Pons (tissue), 1 donor: ENCODE data around the gene KCNK15.
"Not testable (repeated sequence)": the region's sequence is repeated elsewhere in the genome, so short reads cannot be mapped to it uniquely, and the experiment has no call there.

Source experiments
- DNase-seq: peaks from one replicate; pipeline ENCODE4 v3.0.0-alpha.2; 2016; ENCODE audit warnings: low spot score

KCNK15 gene

GRCh38 chr20:44745598-44746366 lies at the start of gene KCNK15:
KCNK15 (plus strand) TSS chr20:44745865; CDS start chr20:44745911, 46 bp downstream.
- no peak for DNase-seq

- DNase-seq, result no peak
Measured at GRCh38 chr20:44696315-44696714, 49.4 kb upstream of the KCNK15 start.

DNA sequence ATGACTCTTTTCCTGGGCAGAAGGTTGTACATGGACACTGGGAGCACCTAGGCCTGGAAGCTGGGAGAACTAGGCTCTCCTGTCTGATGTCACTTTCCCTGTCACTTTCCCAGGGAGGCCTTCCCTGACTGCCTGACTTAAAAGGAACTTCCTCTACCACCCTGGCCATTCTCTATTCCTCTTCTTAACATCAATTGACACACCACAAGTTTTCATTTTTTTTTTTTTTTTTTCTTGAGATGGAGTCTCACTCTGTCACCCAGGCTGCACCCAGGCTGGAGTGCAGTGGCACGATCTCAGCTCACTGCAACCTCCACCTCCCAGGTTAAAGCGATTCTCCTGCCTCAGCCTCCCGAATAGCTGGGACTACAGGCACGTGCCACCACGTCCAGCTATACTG lies 48.6 kb upstream of the KCNK15 start:
- DNase-seq, result not testable (repeated sequence)

- DNase-seq, result no peak
Measured at GRCh38 chr20:44698351-44698750, 47.3 kb upstream of the KCNK15 start.

- DNase-seq, result no peak
Measured at GRCh38 chr20:44700306-44700705, 45.4 kb upstream of the KCNK15 start.

DNA sequence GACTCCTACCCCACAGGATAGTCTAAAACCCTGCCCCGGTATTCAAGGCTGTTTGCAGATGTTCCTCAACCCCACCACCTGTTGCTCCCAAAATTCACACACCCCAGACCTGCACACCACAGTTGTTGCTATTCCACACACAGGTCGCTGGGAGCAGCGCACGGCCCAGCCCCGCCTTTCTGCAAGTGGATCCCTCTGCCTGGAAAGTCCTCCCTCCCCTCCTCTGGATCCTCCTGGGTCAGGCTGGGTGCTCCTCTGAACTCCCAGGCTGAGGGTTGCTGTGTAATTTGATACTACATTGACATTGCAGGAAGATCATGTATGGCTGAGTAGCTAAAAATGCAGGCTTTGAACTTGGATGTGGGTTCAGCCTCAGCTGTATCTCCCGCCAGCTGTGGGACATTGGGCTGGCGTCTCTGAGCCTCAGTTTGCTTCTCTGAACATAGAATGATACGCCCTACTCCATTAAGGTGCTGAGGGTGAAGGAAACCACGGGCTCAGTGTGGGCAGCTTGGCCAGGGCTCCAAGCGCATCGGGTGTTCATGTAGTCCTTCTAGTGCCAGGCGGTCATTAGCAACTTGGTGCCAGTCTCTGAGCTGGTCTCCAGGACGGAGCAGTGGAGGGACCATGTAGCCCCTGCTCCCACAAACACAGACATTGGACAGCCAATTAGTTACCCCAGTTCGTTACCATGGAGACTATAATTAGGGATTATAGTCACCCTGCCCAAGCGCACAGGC lies 44.4 kb upstream of the KCNK15 start:
- no peak for DNase-seq

GRCh38 chr20:44701858-44702256 lies 43.8 kb upstream of the KCNK15 start:
- no peak for DNase-seq

DNA sequence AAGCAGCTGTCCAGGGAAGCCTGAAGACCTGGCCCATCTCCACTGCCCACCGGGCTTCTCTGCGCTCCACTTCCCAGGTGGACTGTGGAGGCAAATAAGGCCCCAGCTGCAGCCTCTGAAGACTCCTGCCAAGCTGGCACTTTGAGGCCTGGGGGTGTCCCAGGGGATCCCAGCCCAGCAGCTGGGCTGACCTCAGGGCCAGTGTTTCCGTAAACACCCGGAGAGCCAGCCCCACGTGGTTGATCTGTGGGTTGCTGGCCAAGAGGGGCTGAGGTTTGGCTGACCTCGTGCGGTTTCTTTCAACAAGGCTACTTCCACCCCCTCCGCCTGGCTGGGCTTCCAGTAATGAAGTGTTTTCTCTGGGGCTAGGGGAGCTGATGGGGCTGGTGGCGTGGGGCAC lies 42.9 kb upstream of the KCNK15 start:
- peak; percentile 83 for DNase-seq

DNA sequence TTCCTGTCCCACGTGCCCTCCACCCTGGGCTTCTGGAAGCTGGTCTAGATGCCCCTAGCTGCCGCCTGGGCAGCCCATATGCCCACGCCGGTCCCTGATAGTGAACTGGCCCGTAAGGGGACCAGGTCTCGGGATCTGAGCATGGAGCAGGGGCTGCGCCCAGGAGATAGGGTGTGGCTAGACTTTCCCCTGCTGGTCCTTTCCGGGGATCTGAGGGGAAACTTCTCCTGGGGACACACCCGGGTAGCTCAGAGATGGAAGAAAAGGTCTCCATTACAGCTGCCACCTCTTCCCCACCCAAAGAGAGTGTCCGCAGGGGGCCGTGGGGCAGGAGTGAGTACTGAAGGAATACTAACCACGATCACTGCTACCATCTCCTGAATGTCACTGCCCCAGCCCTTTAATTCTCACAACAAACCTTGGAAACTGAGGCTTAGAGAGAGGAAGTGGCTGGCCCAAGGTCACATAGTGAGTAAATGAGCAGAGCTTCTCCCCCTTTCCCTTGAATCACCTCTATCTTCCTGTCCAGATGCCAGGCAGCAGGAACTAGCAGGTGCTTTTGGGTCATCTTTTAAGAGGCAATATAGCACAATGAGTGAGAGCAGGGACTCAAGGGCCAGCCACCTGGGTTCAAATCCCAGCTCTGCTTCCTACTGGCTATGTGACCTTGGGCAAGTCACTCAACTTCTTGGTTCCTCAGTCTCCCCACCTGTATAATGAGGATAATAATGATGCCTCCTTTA lies 42.3 kb upstream of the KCNK15 start:
- no peak for DNase-seq

- no peak for DNase-seq
Measured at GRCh38 chr20:44703956-44704488, 41.6 kb upstream of the KCNK15 start.

DNA sequence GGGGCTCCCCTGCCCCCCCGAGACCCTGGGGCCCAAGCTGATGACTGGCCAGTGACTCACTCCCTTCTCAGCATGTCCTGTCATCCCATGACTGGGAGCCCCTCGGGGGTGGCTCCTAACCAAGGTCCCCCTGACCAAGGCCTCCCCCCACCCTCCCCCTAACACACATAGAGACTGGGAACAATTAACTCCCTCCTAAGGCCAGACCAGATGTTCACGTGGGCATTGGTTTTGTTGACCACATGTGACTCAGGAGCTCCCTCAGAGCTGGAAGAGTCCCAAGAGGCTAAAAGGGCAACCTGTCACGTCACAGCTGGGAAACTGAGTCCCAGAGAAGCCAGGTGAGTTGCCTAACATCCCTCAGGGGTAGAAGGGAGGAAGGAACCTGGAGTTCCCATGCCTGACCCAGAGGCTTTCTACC lies 41.1 kb upstream of the KCNK15 start:
- no peak for DNase-seq

GRCh38 chr20:44705364-44706094 lies 40.1 kb upstream of the KCNK15 start:
- no peak for DNase-seq

- no peak for DNase-seq
Measured at GRCh38 chr20:44706301-44707017, 39.2 kb upstream of the KCNK15 start.

DNA sequence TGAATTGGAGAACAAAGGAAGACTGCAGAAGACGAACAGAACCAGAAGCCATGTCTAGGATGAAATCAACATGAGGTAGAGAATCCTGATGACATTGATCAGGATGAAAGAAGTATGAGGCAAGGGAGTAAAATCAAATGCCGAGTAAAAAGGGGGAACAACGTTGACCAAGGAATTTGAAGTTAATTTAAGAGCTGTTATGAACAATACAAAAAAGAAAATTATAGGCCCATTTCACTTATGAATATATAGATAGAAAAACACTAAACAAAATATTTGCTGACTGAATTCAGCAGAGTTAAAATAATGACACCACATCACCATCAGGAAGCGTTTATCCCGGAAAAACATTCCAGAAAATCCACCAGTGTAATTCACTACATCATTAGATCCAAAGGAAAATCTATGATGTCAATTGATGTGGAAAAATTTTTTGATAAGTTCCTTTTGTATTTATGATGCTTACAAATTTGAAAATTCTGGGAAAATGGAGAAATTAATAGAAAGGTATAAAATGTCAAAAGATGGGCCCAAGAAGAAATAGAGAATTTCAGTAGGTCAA lies 38.6 kb upstream of the KCNK15 start:
- no peak for DNase-seq

DNA sequence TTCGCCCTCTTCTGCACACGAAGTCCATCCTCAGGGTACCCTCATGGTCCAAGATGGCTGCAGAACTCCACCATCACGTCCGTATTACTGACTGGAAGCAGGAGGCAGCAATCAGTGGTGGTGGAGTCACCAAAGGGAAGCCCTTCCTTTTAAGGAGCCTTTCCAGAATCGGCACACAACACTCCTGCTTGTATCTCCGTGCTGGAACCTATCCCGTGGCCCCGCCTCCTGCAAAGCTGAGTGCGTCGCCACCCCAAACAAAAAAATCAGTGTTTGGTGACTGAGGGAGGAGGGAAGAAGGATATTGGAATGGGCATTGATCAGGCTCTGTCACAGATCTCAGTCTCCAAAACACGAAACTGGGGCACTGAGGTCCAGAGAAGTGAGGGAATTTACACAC lies 36.3 kb upstream of the KCNK15 start:
- no peak for DNase-seq

- no peak for DNase-seq
Measured at GRCh38 chr20:44709797-44710196, 35.9 kb upstream of the KCNK15 start.

DNA sequence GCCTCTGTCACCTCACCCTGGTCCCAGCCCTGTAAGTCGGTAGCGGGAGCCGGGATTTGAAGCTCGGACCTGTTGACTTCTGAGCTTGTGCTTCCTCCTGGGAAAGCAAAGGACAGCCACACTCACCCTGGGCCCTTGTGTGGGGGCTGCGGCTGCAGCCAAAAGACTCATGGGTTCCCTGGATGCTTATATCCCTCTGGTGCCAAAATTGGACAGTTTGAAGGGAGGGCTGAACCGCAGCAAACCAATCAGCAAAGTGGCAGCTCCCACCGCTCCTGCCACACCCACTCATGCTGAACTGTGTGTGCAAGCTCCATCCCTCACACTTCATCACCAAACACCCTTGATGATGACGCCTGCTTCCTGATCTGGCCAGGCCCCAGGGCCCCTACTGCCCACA lies 34.4 kb upstream of the KCNK15 start:
- no peak for DNase-seq

DNA sequence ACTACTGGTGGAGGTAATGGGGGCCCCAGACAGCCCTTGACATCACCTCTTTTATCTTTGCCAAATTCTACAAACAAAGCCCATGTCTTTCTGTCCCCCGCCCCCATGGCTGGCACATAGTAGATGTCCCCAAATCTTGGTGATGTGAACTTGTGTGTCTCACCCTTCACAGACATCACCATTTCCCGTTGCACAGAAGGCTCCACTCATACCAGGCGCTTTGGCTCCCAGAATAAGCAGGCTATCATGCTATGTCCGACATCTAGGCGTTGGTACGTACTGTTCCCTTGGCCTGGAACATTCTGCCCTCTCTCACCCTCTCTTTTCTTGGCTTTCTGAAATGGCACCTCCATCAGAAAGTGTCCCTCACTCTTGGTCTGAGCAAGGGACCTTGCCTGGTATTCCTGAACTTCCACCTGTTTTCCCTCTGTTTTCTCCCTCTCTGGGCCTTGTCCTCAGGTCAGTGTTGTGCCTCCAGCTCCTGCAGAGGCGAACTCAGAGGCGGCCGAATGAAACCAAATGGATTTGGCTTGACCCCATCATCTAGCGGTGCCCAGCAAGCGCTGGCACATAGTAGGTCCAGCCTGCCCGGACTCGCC lies 31.5 kb upstream of the KCNK15 start:
- no peak for DNase-seq

DNA sequence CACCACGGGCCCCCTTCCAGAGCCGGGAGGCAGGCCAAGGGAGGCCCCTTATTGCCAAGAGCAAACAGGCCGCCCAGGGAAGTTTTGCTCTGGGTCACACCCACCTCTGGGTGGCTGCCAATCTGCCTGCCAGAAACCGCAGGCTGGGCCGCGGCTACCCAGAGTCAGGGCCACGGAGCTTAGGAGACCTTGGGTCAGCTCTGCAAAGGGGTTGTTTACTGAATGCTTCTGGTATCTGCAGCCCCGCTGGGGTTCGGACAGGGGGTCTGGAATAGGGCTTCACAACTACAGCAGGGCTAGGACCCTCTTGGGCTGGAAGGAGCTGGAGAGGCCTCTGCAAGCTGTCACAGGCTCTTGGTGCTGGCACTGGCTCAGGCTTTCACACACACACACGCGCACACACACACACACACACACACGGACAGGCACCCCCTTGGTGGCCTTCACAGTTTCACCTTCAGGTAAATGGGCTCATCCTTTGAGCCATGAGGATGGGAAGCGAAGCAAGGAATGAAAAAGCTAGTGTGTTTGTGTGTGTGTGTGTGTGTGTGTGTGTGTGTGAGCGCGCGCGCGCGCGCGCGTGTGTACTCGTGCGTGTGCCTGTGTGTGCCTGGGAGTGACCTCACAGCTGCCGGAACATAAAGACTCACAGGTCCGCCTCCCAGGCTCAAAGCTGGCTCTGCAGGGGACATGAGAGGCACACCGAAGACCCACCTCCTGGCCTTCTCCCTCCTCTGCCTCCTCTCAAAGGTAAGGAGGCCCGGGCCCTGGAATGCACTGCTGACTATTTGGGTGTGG lies 30.8 kb upstream of the KCNK15 start, which contains the start of gene CCN5:
Gene CCN5, plus strand, starts transcription at position 669 of the 798 bp plus-strand sequence. Its CDS starts 22 bp downstream, at position 691.
- DNase-seq, result peak; percentile 53
